ENCODE results near the gene SLC6A2.

Gene SLC6A2

GRCh38 chr16:55660026-55660425 lies 4.2 kb downstream of the SLC6A2 start:
- Histone ChIP-seq H3K23ac (ENCODE audit: low read length in 2 of 2) (no peak overlapping the region), H3K14ac (ENCODE audit: low read length in 2 of 2) (no peak overlapping the region), H2AFZ (ENCODE audit: low read depth, low read length) (no peak overlapping the region), H2AK5ac (ENCODE audit: low read length, severe bottlenecking) (no peak overlapping the region), H3K4me1 (ENCODE audit: control insufficient read depth, insufficient read depth, low read depth, low read length) (peaks cover 6% of the 10 kb centered on the region), H3K9ac (ENCODE audit: low read length) (no peak overlapping the region), H2BK12ac (ENCODE audit: low read length in 2 of 2) (no peak overlapping the region), H3K4me2 (ENCODE audit: low read length, poor library complexity, severe bottlenecking) (no peak overlapping the region), H3K9me3 (ENCODE audit: control insufficient read depth, low read length) (no peaks in the 10 kb centered on the region), H4K8ac (ENCODE audit: low read length) (no peak overlapping the region), H2BK120ac (ENCODE audit: low read depth, low read length) (no peak overlapping the region), H4K91ac (ENCODE audit: low read length) (no peak overlapping the region), H3K18ac (ENCODE audit: low read depth in 1 of 2, low read length in 2 of 2) (no peak overlapping the region), H2BK5ac (ENCODE audit: low read depth, low read length, poor library complexity, severe bottlenecking) (no peak overlapping the region), H3K4me3 (ENCODE audit: insufficient read depth in 1 of 2, low read depth in 1 of 2, low read length in 2 of 2) (no peak overlapping the region), H3K79me1 (replicated peaks; ENCODE audit: low read length, poor library complexity, severe bottlenecking) (no peaks in the 10 kb centered on the region), H3K36me3 (ENCODE audit: control insufficient read depth in 1 of 2, insufficient read depth in 2 of 2, low read depth in 1 of 2, low read length in 2 of 2) (no peaks in the 10 kb centered on the region), H3K27me3 (ENCODE audit: control insufficient read depth in 1 of 2, insufficient read depth in 1 of 2, low read length in 2 of 2) (peaks cover 53% of the 10 kb centered on the region in 2 experiments), H3K4ac (ENCODE audit: low read depth in 1 of 2, low read length in 2 of 2) (no peak overlapping the region), H2BK15ac (ENCODE audit: low read depth, poor library complexity, severe bottlenecking) (no peak overlapping the region), H3K27ac (ENCODE audit: low read length, poor library complexity, severe bottlenecking) (no peak overlapping the region)
- DNase-seq = no peak
- 33% methylated on average over 1 of the region's 1 CpG for WGBS

GRCh38 chr16:55660828-55661227 lies 5.0 kb downstream of the SLC6A2 start:
- H2AFZ ChIP-seq (ENCODE audit: low read depth, low read length) = no peak overlapping the region
- peaks cover 4% of the 10 kb centered on the region for H3K4me1 ChIP-seq (ENCODE audit: control insufficient read depth, insufficient read depth, low read depth, low read length)
- H2BK12ac ChIP-seq (ENCODE audit: low read length in 2 of 2) = no peak overlapping the region
- no peak overlapping the region for H3K9ac ChIP-seq (ENCODE audit: low read length)
- no peak overlapping the region for H3K4me2 ChIP-seq (ENCODE audit: low read length, poor library complexity, severe bottlenecking)
- no peak overlapping the region for H3K27ac ChIP-seq (ENCODE audit: low read length, poor library complexity, severe bottlenecking)
- WGBS = 36% methylated on average over 2 of the region's 2 CpGs
- no peaks in the 10 kb centered on the region for H3K79me1 ChIP-seq (replicated peaks; ENCODE audit: low read length, poor library complexity, severe bottlenecking)
- no peak overlapping the region for H4K91ac ChIP-seq (ENCODE audit: low read length)
- no peak overlapping the region for H3K23ac ChIP-seq (ENCODE audit: low read length in 2 of 2)
- no peak overlapping the region for H2AK5ac ChIP-seq (ENCODE audit: low read length, severe bottlenecking)
- no peak overlapping the region for H3K4me3 ChIP-seq (ENCODE audit: insufficient read depth in 1 of 2, low read depth in 1 of 2, low read length in 2 of 2)
- H3K14ac ChIP-seq (ENCODE audit: low read length in 2 of 2) = no peak overlapping the region
- H3K27me3 ChIP-seq (ENCODE audit: control insufficient read depth in 1 of 2, insufficient read depth in 1 of 2, low read length in 2 of 2) = peaks cover 45% of the 10 kb centered on the region in 2 experiments
- H3K36me3 ChIP-seq (ENCODE audit: control insufficient read depth in 1 of 2, insufficient read depth in 2 of 2, low read depth in 1 of 2, low read length in 2 of 2) = no peaks in the 10 kb centered on the region
- no peak overlapping the region for H2BK5ac ChIP-seq (ENCODE audit: low read depth, low read length, poor library complexity, severe bottlenecking)
- no peak overlapping the region for H4K8ac ChIP-seq (ENCODE audit: low read length)
- no peak overlapping the region for H3K4ac ChIP-seq (ENCODE audit: low read depth in 1 of 2, low read length in 2 of 2)
- H2BK15ac ChIP-seq (ENCODE audit: low read depth, poor library complexity, severe bottlenecking) = no peak overlapping the region
- H2BK120ac ChIP-seq (ENCODE audit: low read depth, low read length) = no peak overlapping the region
- no peaks in the 10 kb centered on the region for H3K9me3 ChIP-seq (ENCODE audit: control insufficient read depth, low read length)
- no peak for DNase-seq
- H3K18ac ChIP-seq (ENCODE audit: low read depth in 1 of 2, low read length in 2 of 2) = no peak overlapping the region

- Histone ChIP-seq H3K18ac (ENCODE audit: low read depth in 1 of 2, low read length in 2 of 2) (no peak overlapping the region), H3K4me1 (ENCODE audit: control insufficient read depth, insufficient read depth, low read depth, low read length) (no peaks in the 10 kb centered on the region), H2AFZ (ENCODE audit: low read depth, low read length) (no peak overlapping the region), H2BK120ac (ENCODE audit: low read depth, low read length) (no peak overlapping the region), H4K91ac (ENCODE audit: low read length) (no peak overlapping the region), H2BK12ac (ENCODE audit: low read length in 2 of 2) (no peak overlapping the region), H3K36me3 (ENCODE audit: control insufficient read depth in 1 of 2, insufficient read depth in 2 of 2, low read depth in 1 of 2, low read length in 2 of 2) (no peaks in the 10 kb centered on the region), H3K79me1 (replicated peaks; ENCODE audit: low read length, poor library complexity, severe bottlenecking) (no peaks in the 10 kb centered on the region), H2BK5ac (ENCODE audit: low read depth, low read length, poor library complexity, severe bottlenecking) (no peak overlapping the region), H3K23ac (ENCODE audit: low read length in 2 of 2) (no peak overlapping the region), H3K9me3 (ENCODE audit: control insufficient read depth, low read length) (no peaks in the 10 kb centered on the region), H3K9ac (ENCODE audit: low read length) (peak overlapping the region; percentile 68), H3K27ac (ENCODE audit: low read length, poor library complexity, severe bottlenecking) (no peak overlapping the region), H3K14ac (ENCODE audit: low read length in 2 of 2) (no peak overlapping the region), H2BK15ac (ENCODE audit: low read depth, poor library complexity, severe bottlenecking) (no peak overlapping the region), H2AK5ac (ENCODE audit: low read length, severe bottlenecking) (no peak overlapping the region), H3K4me3 (ENCODE audit: insufficient read depth in 1 of 2, low read depth in 1 of 2, low read length in 2 of 2) (peak overlapping the region in 1 of 2 experiments; percentile 50), H3K27me3 (ENCODE audit: control insufficient read depth in 1 of 2, insufficient read depth in 1 of 2, low read length in 2 of 2) (peaks cover 34 to 38% of the 10 kb centered on the region in 2 experiments), H4K8ac (ENCODE audit: low read length) (no peak overlapping the region), H3K4ac (ENCODE audit: low read depth in 1 of 2, low read length in 2 of 2) (no peak overlapping the region), H3K4me2 (ENCODE audit: low read length, poor library complexity, severe bottlenecking) (no peak overlapping the region)
- DNase-seq = no peak
Measured at GRCh38 chr16:55661941-55662643, 6.3 kb downstream of the SLC6A2 start.

- no peaks in the 10 kb centered on the region for H3K4me1 ChIP-seq (ENCODE audit: control insufficient read depth, insufficient read depth, low read depth, low read length)
- 75% methylated on average over 5 of the region's 5 CpGs for WGBS
- H4K91ac ChIP-seq (ENCODE audit: low read length) = no peak overlapping the region
- H3K4ac ChIP-seq (ENCODE audit: low read depth in 1 of 2, low read length in 2 of 2) = no peak overlapping the region
- H3K14ac ChIP-seq (ENCODE audit: low read length in 2 of 2) = no peak overlapping the region
- no peak overlapping the region for H2BK5ac ChIP-seq (ENCODE audit: low read depth, low read length, poor library complexity, severe bottlenecking)
- peak overlapping the region in 1 of 2 experiments; percentile 50 for H3K4me3 ChIP-seq (ENCODE audit: insufficient read depth in 1 of 2, low read depth in 1 of 2, low read length in 2 of 2)
- no peak overlapping the region for H2BK12ac ChIP-seq (ENCODE audit: low read length in 2 of 2)
- H4K8ac ChIP-seq (ENCODE audit: low read length) = no peak overlapping the region
- H2AK5ac ChIP-seq (ENCODE audit: low read length, severe bottlenecking) = no peak overlapping the region
- no peaks in the 10 kb centered on the region for H3K79me1 ChIP-seq (replicated peaks; ENCODE audit: low read length, poor library complexity, severe bottlenecking)
- no peak overlapping the region for H2BK120ac ChIP-seq (ENCODE audit: low read depth, low read length)
- peaks cover 28 to 34% of the 10 kb centered on the region in 2 experiments for H3K27me3 ChIP-seq (ENCODE audit: control insufficient read depth in 1 of 2, insufficient read depth in 1 of 2, low read length in 2 of 2)
- H3K9ac ChIP-seq (ENCODE audit: low read length) = peak overlapping the region; percentile 68
- no peak overlapping the region for H3K23ac ChIP-seq (ENCODE audit: low read length in 2 of 2)
- H2BK15ac ChIP-seq (ENCODE audit: low read depth, poor library complexity, severe bottlenecking) = no peak overlapping the region
- no peaks in the 10 kb centered on the region for H3K9me3 ChIP-seq (ENCODE audit: control insufficient read depth, low read length)
- H3K4me2 ChIP-seq (ENCODE audit: low read length, poor library complexity, severe bottlenecking) = no peak overlapping the region
- DNase-seq = no peak
- H2AFZ ChIP-seq (ENCODE audit: low read depth, low read length) = no peak overlapping the region
- H3K36me3 ChIP-seq (ENCODE audit: control insufficient read depth in 1 of 2, insufficient read depth in 2 of 2, low read depth in 1 of 2, low read length in 2 of 2) = no peaks in the 10 kb centered on the region
- H3K27ac ChIP-seq (ENCODE audit: low read length, poor library complexity, severe bottlenecking) = no peak overlapping the region
- H3K18ac ChIP-seq (ENCODE audit: low read depth in 1 of 2, low read length in 2 of 2) = no peak overlapping the region
Measured at GRCh38 chr16:55662644-55663031, 6.8 kb downstream of the SLC6A2 start.
